Tibial artery (tissue), 4 donors: ENCODE data around the gene CRY1.

Experiments
- DNase-seq, 2 donors: peaks; one replicate each; pipeline ENCODE4 v3.0.0-alpha.2; 2019
- H3K27ac ChIP-seq, 2 donors: fragments of 200-600 bp; sonication (generic) in 1 of 2; 1 replicate in 1 of 2; 2 replicates in 1 of 2; pipeline ENCODE4 v1.5.1; 2018 to 2019; ENCODE audit warnings: mild to moderate bottlenecking in 1 of 2
- H3K27me3 ChIP-seq, 2 donors: fragments of 200-600 bp; sonication (generic) in 1 of 2; one replicate each; pipeline versions ENCODE4 v1.5.1 to v1.6.0; 2016 to 2019
- H3K36me3 ChIP-seq, 3 donors: fragments of 200-600 bp; sonication (generic) in 2 of 3; one replicate each; pipeline ENCODE4 v1.5.1; 2016 to 2019; ENCODE audit warnings: mild to moderate bottlenecking in 2 of 3
- H3K4me1 ChIP-seq, 4 donors: fragments of 200-600 bp; sonication (generic) in 2 of 4; 1 replicate in 3 of 4; 2 replicates in 1 of 4; pipeline ENCODE4 v1.5.1; 2016 to 2019
- H3K4me3 ChIP-seq, 2 donors: fragments of 200-600 bp; sonication (generic) in 1 of 2; 1 replicate in 1 of 2; 2 replicates in 1 of 2; pipeline ENCODE4 v1.5.1; 2018 to 2019; ENCODE audit warnings: mild to moderate bottlenecking in 2 of 2
- H3K9me3 ChIP-seq, 3 donors: fragments of 200-600 bp; sonication (generic) in 1 of 3; one replicate each; pipeline ENCODE4 v1.5.1; 2016 to 2019
- CTCF ChIP-seq, 2 experiments: fragments of 200-600 bp in 1 of 2; fragments of 450-650 bp in 1 of 2; IDR thresholded peaks; one replicate each; pipeline ENCODE4 v1.5.1; 2017 to 2019; ENCODE audit warnings: antibody characterized with exemption in 2 of 2, mild to moderate bottlenecking in 1 of 2, moderate library complexity in 1 of 2
- intact Hi-C: fragments of 100-400 bp; cut with DNase I; formaldehyde crosslinking; loops from one replicate; pipeline ENCODE4 v1.15.0; 2023; ENCODE audit warnings: low total_unique reads

The CRY1 gene

GRCh38 chr12:106975993-106976658, 117.2 kb downstream of the CRY1 start:
- Histone ChIP-seq H3K27ac (no peak overlapping the region), H3K4me3 (no peak overlapping the region), H3K36me3 (peaks cover 10 to 12% (median 12%) of the 10 kb centered on the region in 3 donors), H3K27me3 (no peaks in the 10 kb centered on the region), H3K4me1 (peaks cover 0 to 53% (median 13%) of the 10 kb centered on the region in 4 donors), H3K9me3 (no peaks in the 10 kb centered on the region)
- TF ChIP-seq CTCF (IDR thresholded peaks at IDR 0.05), result no peak
- intact Hi-C loops, result no loop called here
- no peak for DNase-seq

- no peak for TF ChIP-seq CTCF (IDR thresholded peaks at IDR 0.05)
- no peak overlapping the region for H3K4me3 ChIP-seq
- no peaks in the 10 kb centered on the region for H3K9me3 ChIP-seq
- peaks cover 0 to 53% (median 13%) of the 10 kb centered on the region in 4 donors for H3K4me1 ChIP-seq
- intact Hi-C loops, result no loop called here
- H3K27ac ChIP-seq, result no peak overlapping the region
- no peak for DNase-seq
- H3K27me3 ChIP-seq, result no peaks in the 10 kb centered on the region
- H3K36me3 ChIP-seq, result peaks cover 15 to 17% (median 16%) of the 10 kb centered on the region in 3 donors
These were observed 118.3 kb downstream of the CRY1 start for GRCh38 chr12:106975098-106975497.

- no peak for TF ChIP-seq CTCF (IDR thresholded peaks at IDR 0.05)
- H3K27ac ChIP-seq, result no peak overlapping the region
- no peak overlapping the region for H3K4me3 ChIP-seq
- no peaks in the 10 kb centered on the region for H3K9me3 ChIP-seq
- H3K27me3 ChIP-seq, result no peaks in the 10 kb centered on the region
- peaks cover 17 to 20% (median 18%) of the 10 kb centered on the region in 3 donors for H3K36me3 ChIP-seq
- peaks cover 0 to 53% (median 13%) of the 10 kb centered on the region in 4 donors for H3K4me1 ChIP-seq
- intact Hi-C loops, result no loop called here
- DNase-seq, result no peak
These were observed 118.8 kb downstream of the CRY1 start for GRCh38 chr12:106974511-106974910.

- Histone ChIP-seq H3K36me3 (peaks cover 22 to 24% (median 23%) of the 10 kb centered on the region in 3 donors), H3K4me3 (no peak overlapping the region), H3K4me1 (peaks cover 0 to 50% (median 13%) of the 10 kb centered on the region in 4 donors), H3K27ac (no peak overlapping the region), H3K27me3 (no peaks in the 10 kb centered on the region), H3K9me3 (no peaks in the 10 kb centered on the region)
- no peak for DNase-seq
- intact Hi-C loops, result no loop called here
- no peak for TF ChIP-seq CTCF (IDR thresholded peaks at IDR 0.05)
These were observed 119.8 kb downstream of the CRY1 start for GRCh38 chr12:106973545-106973944.

GRCh38 chr12:106971065-106971464, 122.3 kb downstream of the CRY1 start:
- Histone ChIP-seq H3K36me3 (peaks cover 38 to 44% (median 38%) of the 10 kb centered on the region in 3 donors), H3K27me3 (no peaks in the 10 kb centered on the region), H3K27ac (no peak overlapping the region), H3K4me3 (no peak overlapping the region), H3K4me1 (peaks cover 0 to 25% (median 3%) of the 10 kb centered on the region in 4 donors), H3K9me3 (no peaks in the 10 kb centered on the region)
- intact Hi-C loops, result no loop called here
- TF ChIP-seq CTCF (IDR thresholded peaks at IDR 0.05), result no peak
- no peak for DNase-seq
